OCI-LY1 (cell line): ENCODE results near the gene AAR2.

Experiments
- H2AFZ ChIP-seq: fragments of 200-600 bp; sonication (generic), shearing (Covaris generic); 2 replicates; pipeline ENCODE4 v1.6.0; 2014; ENCODE audit warnings: antibody characterized with exemption, mild to moderate bottlenecking, low read length
- H3F3A ChIP-seq: fragments of 200-600 bp; sonication (generic), shearing (Covaris generic); 2 replicates; pipeline ENCODE4 v1.6.0; 2014; ENCODE audit warnings: mild to moderate bottlenecking, antibody characterized with exemption, low read length, moderate library complexity; ENCODE audit not compliant: insufficient read depth
- H3K27ac ChIP-seq: fragments of 200-600 bp; sonication (generic); 2 replicates; pipeline ENCODE4 v1.5.1; 2014; ENCODE audit warnings: low read length, mixed run types, mild to moderate bottlenecking, low read depth; ENCODE audit not compliant: poor library complexity, severe bottlenecking
- H3K27me3 ChIP-seq: fragments of 200-600 bp; sonication (generic); 2 replicates; pipeline ENCODE4 v1.6.0; 2014; ENCODE audit warnings: antibody characterized with exemption, mild to moderate bottlenecking, low read length, moderate library complexity; ENCODE audit not compliant: insufficient read depth
- H3K36me3 ChIP-seq: fragments of 200-600 bp; sonication (generic); 2 replicates; pipeline ENCODE4 v1.6.1; 2014; ENCODE audit warnings: mild to moderate bottlenecking, antibody characterized with exemption, low read length, moderate library complexity, mixed read lengths; ENCODE audit not compliant: insufficient read depth
- H3K4me1 ChIP-seq: fragments of 200-600 bp; sonication (generic); 2 replicates; pipeline ENCODE4 v1.5.1; 2014; ENCODE audit warnings: mild to moderate bottlenecking, low read length, moderate library complexity; ENCODE audit not compliant: insufficient read depth, severe bottlenecking
- H3K4me2 ChIP-seq: fragments of 200-600 bp; sonication (generic), shearing (Covaris generic); 2 replicates; pipeline ENCODE4 v1.6.1; 2014; ENCODE audit warnings: low read length
- H3K4me3 ChIP-seq: fragments of 200-600 bp; sonication (generic); 2 replicates; pipeline ENCODE4 v1.5.1; 2014; ENCODE audit warnings: low read length, low read depth, mild to moderate bottlenecking, mixed read lengths; ENCODE audit not compliant: poor library complexity, severe bottlenecking
- H3K79me2 ChIP-seq: fragments of 200-600 bp; shearing (Covaris generic); 2 replicates; pipeline ENCODE4 v1.6.1; 2016; ENCODE audit warnings: mixed run types, low read length, mixed read lengths; ENCODE audit not compliant: insufficient read depth
- H3K9ac ChIP-seq: fragments of 200-600 bp; sonication (generic), shearing (Covaris generic); 2 replicates; pipeline ENCODE4 v1.6.1; 2014; ENCODE audit warnings: mild to moderate bottlenecking, low read length, mixed read lengths
- H3K9me2 ChIP-seq: fragments of 200-600 bp; sonication (generic), shearing (Covaris generic); 2 replicates; pipeline ENCODE4 v1.6.1; 2014; ENCODE audit warnings: low read depth, mild to moderate bottlenecking, low read length, mixed read lengths
- H3K9me3 ChIP-seq: fragments of 200-600 bp; shearing (Covaris generic); 2 replicates; pipeline ENCODE4 v1.6.1; 2014; ENCODE audit warnings: low read length, mixed read lengths
- H4K20me1 ChIP-seq: fragments of 200-600 bp; sonication (generic), shearing (Covaris generic); 2 replicates; pipeline ENCODE4 v1.6.0; 2016; ENCODE audit warnings: mild to moderate bottlenecking, low read length; ENCODE audit not compliant: insufficient read depth
- EZH2 ChIP-seq: fragments of 200-600 bp; sonication (generic), shearing (Covaris generic); IDR thresholded peaks from 2 replicates; pipeline ENCODE4 v1.8.0; 2017; ENCODE audit warnings: borderline replicate concordance, mixed run types, mild to moderate bottlenecking, antibody characterized with exemption, low read length, moderate library complexity, mixed read lengths
- TF ChIP-seq, protein P1 (sequence below): fragments of 200-600 bp; sonication (generic), shearing (Covaris generic); IDR thresholded peaks from 2 replicates; pipeline ENCODE4 v1.5.1; 2017; ENCODE audit warnings: mild to moderate bottlenecking, antibody characterized with exemption, low read length, moderate library complexity, mixed read lengths

Gene AAR2

DNA sequence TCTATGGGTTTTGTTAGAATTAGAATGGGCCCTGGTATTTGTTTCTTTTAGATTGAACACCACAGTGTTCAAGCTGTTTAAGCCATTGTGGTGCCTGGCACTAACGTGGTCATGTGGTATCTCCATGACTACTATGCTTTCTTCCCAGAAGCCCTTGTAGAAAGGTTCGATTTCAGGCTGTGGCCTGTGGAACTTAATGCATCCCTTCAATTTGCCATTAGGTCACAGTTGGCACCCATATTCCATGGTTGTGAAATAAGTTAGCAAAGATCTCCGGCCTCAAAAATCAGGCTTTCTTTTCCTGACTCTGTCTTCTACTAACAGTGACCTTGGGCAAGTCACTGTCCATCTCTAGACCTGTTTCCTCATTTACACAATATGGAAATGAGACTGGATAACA, 31.3 kb upstream of the AAR2 start:
- Histone ChIP-seq H3F3A (no peaks in the 10 kb centered on the region), H4K20me1 (no peaks in the 10 kb centered on the region), H2AFZ (no peak overlapping the region), H3K36me3 (no peaks in the 10 kb centered on the region), H3K27me3 (peaks cover 18% of the 10 kb centered on the region; the same call in 1 of the 2 replicates), H3K4me3 (no peak overlapping the region), H3K9ac (no peak overlapping the region), H3K79me2 (no peaks in the 10 kb centered on the region), H3K4me1 (no peaks in the 10 kb centered on the region), H3K9me3 (no peaks in the 10 kb centered on the region), H3K9me2 (no peaks in the 10 kb centered on the region), H3K27ac (no peak overlapping the region), H3K4me2 (no peak overlapping the region)
- no peak for TF ChIP-seq EZH2
- TF ChIP-seq, protein P1, sequence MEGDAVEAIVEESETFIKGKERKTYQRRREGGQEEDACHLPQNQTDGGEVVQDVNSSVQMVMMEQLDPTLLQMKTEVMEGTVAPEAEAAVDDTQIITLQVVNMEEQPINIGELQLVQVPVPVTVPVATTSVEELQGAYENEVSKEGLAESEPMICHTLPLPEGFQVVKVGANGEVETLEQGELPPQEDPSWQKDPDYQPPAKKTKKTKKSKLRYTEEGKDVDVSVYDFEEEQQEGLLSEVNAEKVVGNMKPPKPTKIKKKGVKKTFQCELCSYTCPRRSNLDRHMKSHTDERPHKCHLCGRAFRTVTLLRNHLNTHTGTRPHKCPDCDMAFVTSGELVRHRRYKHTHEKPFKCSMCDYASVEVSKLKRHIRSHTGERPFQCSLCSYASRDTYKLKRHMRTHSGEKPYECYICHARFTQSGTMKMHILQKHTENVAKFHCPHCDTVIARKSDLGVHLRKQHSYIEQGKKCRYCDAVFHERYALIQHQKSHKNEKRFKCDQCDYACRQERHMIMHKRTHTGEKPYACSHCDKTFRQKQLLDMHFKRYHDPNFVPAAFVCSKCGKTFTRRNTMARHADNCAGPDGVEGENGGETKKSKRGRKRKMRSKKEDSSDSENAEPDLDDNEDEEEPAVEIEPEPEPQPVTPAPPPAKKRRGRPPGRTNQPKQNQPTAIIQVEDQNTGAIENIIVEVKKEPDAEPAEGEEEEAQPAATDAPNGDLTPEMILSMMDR: no peak

DNA sequence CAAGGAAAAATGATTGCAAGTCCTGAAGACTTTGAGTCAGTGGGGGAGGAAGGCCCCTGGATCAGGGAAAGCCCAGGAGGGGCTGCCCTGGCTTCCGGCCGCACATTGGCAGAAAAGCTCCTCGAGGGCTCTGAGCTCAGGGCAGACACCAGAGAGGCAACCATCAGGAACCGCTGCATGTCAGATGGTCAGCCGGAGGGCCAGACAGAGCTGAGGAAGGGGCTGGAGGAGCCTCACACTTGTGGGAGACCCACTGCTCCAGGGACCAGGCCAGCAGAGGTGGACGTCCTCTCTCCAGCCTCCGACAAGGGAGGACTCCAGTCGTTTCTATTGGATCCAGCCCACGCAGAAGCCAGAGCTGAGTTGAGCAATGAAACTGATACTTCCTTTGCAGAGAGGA, 30.2 kb upstream of the AAR2 start:
- Histone ChIP-seq H3K9me3 (no peaks in the 10 kb centered on the region), H3K9me2 (no peaks in the 10 kb centered on the region), H3K4me1 (no peaks in the 10 kb centered on the region), H3K9ac (no peak overlapping the region), H3K79me2 (no peaks in the 10 kb centered on the region), H4K20me1 (no peaks in the 10 kb centered on the region), H3K4me3 (no peak overlapping the region), H3K36me3 (no peaks in the 10 kb centered on the region), H3K4me2 (no peak overlapping the region), H3F3A (no peaks in the 10 kb centered on the region), H3K27me3 (peaks cover 18% of the 10 kb centered on the region; the same call in 1 of the 2 replicates), H2AFZ (no peak overlapping the region), H3K27ac (no peak overlapping the region)
- TF ChIP-seq, protein P1: no peak
- TF ChIP-seq EZH2: no peak

DNA sequence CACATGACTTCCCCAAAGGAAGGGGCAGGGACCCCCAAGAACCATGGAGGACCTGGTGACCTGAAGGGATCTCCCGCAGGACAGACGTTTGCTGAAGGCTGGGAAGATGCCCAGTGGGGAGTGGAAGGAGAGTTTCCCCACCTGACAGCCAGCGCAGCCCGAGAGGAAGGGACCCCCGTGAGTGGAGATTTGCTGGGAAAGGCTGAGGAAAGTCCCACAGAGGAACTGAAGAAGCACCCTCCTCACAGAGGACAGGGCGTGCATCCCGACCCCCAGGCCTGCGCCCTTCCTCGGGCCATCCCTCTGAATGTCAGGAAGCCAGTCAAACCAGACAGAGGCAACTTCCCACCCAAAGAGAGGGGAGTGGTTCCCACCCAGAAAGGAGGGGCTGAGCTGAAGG, 29.6 kb upstream of the AAR2 start:
- Histone ChIP-seq H3K9me2 (no peaks in the 10 kb centered on the region), H3K79me2 (no peaks in the 10 kb centered on the region), H3F3A (no peaks in the 10 kb centered on the region), H3K27ac (no peak overlapping the region), H3K9me3 (no peaks in the 10 kb centered on the region), H3K27me3 (peaks cover 18% of the 10 kb centered on the region; the same call in 1 of the 2 replicates), H3K36me3 (no peaks in the 10 kb centered on the region), H2AFZ (no peak overlapping the region), H3K9ac (no peak overlapping the region), H3K4me1 (no peaks in the 10 kb centered on the region), H3K4me2 (no peak overlapping the region), H3K4me3 (no peak overlapping the region), H4K20me1 (no peaks in the 10 kb centered on the region)
- TF ChIP-seq EZH2: no peak
- TF ChIP-seq, protein P1: no peak
